Right lobe of liver (tissue), 4 donors: ENCODE measurements around the gene ADA.

Experiments used
- POLR2A ChIP-seq: fragments of 450-650 bp; IDR thresholded peaks from one replicate; pipeline ENCODE4 v1.6.1; 2017; ENCODE audit warnings: antibody characterized with exemption, mild to moderate bottlenecking
- TF ChIP-seq, protein P1 (sequence below), 4 donors: fragments of 200-600 bp in 3 of 4; fragments of 450-650 bp in 1 of 4; IDR thresholded peaks; one replicate each; pipeline versions ENCODE4 v1.5.1 to v1.8.0; 2016 to 2022; ENCODE audit warnings: antibody characterized with exemption in 4 of 4, mild to moderate bottlenecking in 2 of 4
- donor health status: DM: no; HTN: no; CAD: no.
- donor health status: DM: no; HTN: no; CAD: no.
- donor health status: DM: no; HTN: yes; CAD: no.

DNA sequence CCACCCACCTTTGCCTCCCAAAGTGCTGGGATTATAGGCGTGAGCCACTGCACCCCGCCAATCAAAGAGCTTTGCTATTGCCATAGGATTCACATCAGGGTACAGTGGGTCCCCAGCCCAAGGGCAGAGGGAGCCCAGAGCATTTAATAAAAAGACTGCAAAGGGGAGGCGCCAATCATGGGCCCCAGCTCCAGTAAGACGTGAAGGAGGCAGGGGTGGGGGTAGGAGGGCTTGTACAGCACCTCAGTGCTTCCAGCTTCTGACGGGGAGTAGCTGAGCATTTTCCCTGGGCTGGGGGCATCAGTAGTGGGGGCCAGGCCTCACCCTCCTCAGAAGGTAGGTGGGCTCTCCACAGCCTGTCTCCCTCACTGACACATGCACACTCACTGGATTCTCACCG lies 1.5 kb downstream of the ADA start:
- TF ChIP-seq, protein P1, sequence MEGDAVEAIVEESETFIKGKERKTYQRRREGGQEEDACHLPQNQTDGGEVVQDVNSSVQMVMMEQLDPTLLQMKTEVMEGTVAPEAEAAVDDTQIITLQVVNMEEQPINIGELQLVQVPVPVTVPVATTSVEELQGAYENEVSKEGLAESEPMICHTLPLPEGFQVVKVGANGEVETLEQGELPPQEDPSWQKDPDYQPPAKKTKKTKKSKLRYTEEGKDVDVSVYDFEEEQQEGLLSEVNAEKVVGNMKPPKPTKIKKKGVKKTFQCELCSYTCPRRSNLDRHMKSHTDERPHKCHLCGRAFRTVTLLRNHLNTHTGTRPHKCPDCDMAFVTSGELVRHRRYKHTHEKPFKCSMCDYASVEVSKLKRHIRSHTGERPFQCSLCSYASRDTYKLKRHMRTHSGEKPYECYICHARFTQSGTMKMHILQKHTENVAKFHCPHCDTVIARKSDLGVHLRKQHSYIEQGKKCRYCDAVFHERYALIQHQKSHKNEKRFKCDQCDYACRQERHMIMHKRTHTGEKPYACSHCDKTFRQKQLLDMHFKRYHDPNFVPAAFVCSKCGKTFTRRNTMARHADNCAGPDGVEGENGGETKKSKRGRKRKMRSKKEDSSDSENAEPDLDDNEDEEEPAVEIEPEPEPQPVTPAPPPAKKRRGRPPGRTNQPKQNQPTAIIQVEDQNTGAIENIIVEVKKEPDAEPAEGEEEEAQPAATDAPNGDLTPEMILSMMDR (IDR thresholded peaks at IDR 0.05), result no peak
- no peak for TF ChIP-seq POLR2A
